ENCODE results near the gene KRT40.

- TF ChIP-seq, protein P1, sequence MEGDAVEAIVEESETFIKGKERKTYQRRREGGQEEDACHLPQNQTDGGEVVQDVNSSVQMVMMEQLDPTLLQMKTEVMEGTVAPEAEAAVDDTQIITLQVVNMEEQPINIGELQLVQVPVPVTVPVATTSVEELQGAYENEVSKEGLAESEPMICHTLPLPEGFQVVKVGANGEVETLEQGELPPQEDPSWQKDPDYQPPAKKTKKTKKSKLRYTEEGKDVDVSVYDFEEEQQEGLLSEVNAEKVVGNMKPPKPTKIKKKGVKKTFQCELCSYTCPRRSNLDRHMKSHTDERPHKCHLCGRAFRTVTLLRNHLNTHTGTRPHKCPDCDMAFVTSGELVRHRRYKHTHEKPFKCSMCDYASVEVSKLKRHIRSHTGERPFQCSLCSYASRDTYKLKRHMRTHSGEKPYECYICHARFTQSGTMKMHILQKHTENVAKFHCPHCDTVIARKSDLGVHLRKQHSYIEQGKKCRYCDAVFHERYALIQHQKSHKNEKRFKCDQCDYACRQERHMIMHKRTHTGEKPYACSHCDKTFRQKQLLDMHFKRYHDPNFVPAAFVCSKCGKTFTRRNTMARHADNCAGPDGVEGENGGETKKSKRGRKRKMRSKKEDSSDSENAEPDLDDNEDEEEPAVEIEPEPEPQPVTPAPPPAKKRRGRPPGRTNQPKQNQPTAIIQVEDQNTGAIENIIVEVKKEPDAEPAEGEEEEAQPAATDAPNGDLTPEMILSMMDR (conservative IDR thresholded peaks at IDR 0.05 in 1 of 2, IDR thresholded peaks at IDR 0.05 in 1 of 2; ENCODE audit: extremely low read depth in 1 of 2, insufficient read depth in 1 of 2, low read depth in 1 of 2, low read length in 2 of 2) = peak; percentile 76 to 88
- TF ChIP-seq EZH2 (IDR thresholded peaks at IDR 0.05; ENCODE audit: borderline replicate concordance, low read length) = no peak
These were observed 20.3 kb downstream of the KRT40 start for GRCh38 chr17:40963838-40964237.

Data from mammary epithelial cell (primary cell).